Measurements from ENCODE around the gene NCOR2. TPM values are rescaled to one million over a fixed set of nuclear protein-coding genes. Genes with fewer than 3 reads are reported as not detected.

NCOR2 gene
- total RNA-seq, 2 donors from 2014 or later: 228 to 229 TPM

DNA sequence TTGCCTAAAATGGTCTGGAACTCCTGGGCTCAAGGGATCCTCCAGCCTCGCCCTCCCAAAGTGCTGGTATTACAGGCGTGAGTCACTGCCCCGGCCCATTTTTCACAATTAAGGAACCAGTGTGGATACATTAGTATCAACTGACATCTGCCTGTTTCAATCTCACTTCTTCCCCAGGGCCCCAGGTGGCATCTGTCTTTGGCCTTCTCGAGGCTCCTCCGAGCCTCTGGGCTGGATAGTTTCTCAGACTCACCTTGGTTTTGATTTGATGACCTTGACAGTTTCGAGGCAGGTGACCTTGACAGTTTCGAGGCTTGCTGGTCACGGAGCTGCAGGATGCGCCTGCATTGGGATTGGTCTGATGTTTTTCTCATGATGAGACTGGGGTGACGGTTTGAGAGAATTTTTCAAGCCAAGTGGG lies 41.0 kb upstream of the NCOR2 start:
- Histone ChIP-seq H3K27me3 (replicated peaks; ENCODE audit: insufficient read depth) (no peaks in the 10 kb centered on the region), H3K4me3 (no peak overlapping the region), H3K36me3 (no peaks in the 10 kb centered on the region), H3K9me3 (no peaks in the 10 kb centered on the region), H3K27ac (no peak overlapping the region), H3K4me1 (ENCODE audit: control insufficient read depth in 1 of 2, low read depth in 2 of 2) (peaks cover 7 to 9% of the 10 kb centered on the region in 2 donors)
- ATAC-seq (ENCODE audit: insufficient number of reproducible peaks, low FRiP score, low read depth): no peak
- no peak for DNase-seq (ENCODE audit: low spot score)
- no peak for TF ChIP-seq CTCF (IDR thresholded peaks at IDR 0.05)

DNA sequence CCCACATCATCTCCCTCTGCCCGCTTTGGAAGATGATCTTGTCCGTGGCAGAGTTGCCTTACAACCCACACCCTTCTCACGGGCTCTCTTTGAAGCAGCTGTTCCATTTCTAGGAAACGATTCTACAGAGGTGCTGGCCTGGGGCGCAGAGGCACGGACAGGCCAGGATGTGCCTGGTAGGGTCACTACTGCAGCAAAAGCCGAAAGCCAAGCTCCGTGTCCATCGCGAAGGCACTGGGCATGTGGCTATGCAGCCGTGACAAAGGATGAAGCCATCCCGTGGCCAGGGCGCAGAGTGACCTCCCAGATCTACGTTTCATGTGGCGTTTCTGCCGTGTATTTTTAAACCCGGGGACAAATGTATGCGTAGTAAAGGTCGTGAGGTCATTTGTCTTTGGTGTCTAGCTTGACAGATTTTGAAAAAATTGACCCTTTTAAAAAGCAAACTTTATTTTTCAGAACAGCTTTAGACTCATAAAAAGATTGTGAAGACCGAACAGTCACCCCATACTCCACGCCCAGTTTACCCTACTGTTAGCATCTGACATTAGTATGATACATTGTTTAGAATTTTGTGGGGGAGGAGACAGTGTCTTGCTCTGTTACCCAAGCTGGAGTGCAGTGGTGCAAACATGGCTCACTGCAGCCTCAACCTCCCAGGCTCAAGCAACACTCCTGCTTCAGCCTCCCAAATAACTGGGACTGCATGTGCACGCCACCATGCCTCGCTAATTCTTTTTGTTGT lies 40.4 kb upstream of the NCOR2 start:
- no peaks in the 10 kb centered on the region for H3K27me3 ChIP-seq (replicated peaks; ENCODE audit: insufficient read depth)
- peaks cover 7 to 9% of the 10 kb centered on the region in 2 donors for H3K4me1 ChIP-seq (ENCODE audit: control insufficient read depth in 1 of 2, low read depth in 2 of 2)
- ATAC-seq (ENCODE audit: insufficient number of reproducible peaks, low FRiP score, low read depth): no peak
- H3K27ac ChIP-seq: no peak overlapping the region
- H3K36me3 ChIP-seq: no peaks in the 10 kb centered on the region
- DNase-seq (ENCODE audit: low spot score): no peak
- no peaks in the 10 kb centered on the region for H3K9me3 ChIP-seq
- H3K4me3 ChIP-seq: no peak overlapping the region
- TF ChIP-seq CTCF (IDR thresholded peaks at IDR 0.05): no peak

- Histone ChIP-seq H3K27ac (no peak overlapping the region), H3K27me3 (replicated peaks; ENCODE audit: insufficient read depth) (no peaks in the 10 kb centered on the region), H3K4me3 (no peak overlapping the region), H3K9me3 (no peaks in the 10 kb centered on the region), H3K36me3 (no peaks in the 10 kb centered on the region), H3K4me1 (ENCODE audit: control insufficient read depth in 1 of 2, low read depth in 2 of 2) (peaks cover 7 to 9% of the 10 kb centered on the region in 2 donors)
- no peak for TF ChIP-seq CTCF (IDR thresholded peaks at IDR 0.05)
- no peak for ATAC-seq (ENCODE audit: insufficient number of reproducible peaks, low FRiP score, low read depth)
- DNase-seq (ENCODE audit: low spot score): no peak
Measured at GRCh38 chr12:124605883-124606774, 38.7 kb upstream of the NCOR2 start.

GRCh38 chr12:124605150-124605882 lies 37.9 kb upstream of the NCOR2 start:
- peaks cover 7 to 9% of the 10 kb centered on the region in 2 donors for H3K4me1 ChIP-seq (ENCODE audit: control insufficient read depth in 1 of 2, low read depth in 2 of 2)
- no peaks in the 10 kb centered on the region for H3K9me3 ChIP-seq
- no peak overlapping the region for H3K27ac ChIP-seq
- no peaks in the 10 kb centered on the region for H3K27me3 ChIP-seq (replicated peaks; ENCODE audit: insufficient read depth)
- TF ChIP-seq CTCF (IDR thresholded peaks at IDR 0.05): no peak
- ATAC-seq (ENCODE audit: insufficient number of reproducible peaks, low FRiP score, low read depth): no peak
- H3K36me3 ChIP-seq: no peaks in the 10 kb centered on the region
- no peak for DNase-seq (ENCODE audit: low spot score)
- H3K4me3 ChIP-seq: no peak overlapping the region

GRCh38 chr12:124604264-124604680 lies 36.9 kb upstream of the NCOR2 start:
- Histone ChIP-seq H3K9me3 (no peaks in the 10 kb centered on the region), H3K36me3 (no peaks in the 10 kb centered on the region), H3K4me1 (ENCODE audit: control insufficient read depth in 1 of 2, low read depth in 2 of 2) (peaks cover 7% of the 10 kb centered on the region in 2 donors), H3K27ac (no peak overlapping the region), H3K4me3 (no peak overlapping the region), H3K27me3 (replicated peaks; ENCODE audit: insufficient read depth) (no peaks in the 10 kb centered on the region)
- no peak for TF ChIP-seq CTCF (IDR thresholded peaks at IDR 0.05)
- DNase-seq (ENCODE audit: low spot score) (no peak), ATAC-seq (ENCODE audit: insufficient number of reproducible peaks, low FRiP score, low read depth) (no peak)

Data from thoracic aorta (tissue), 2 donors.